GM23338 (cell line): ENCODE data around the gene FAM89B.

ENCODE experiments used
- CREB1 ChIP-seq: fragments of 250-450 bp; sonication (Bioruptor Pico); IDR thresholded peaks from 2 replicates; pipeline ENCODE4 v1.5.0; 2020; ENCODE audit warnings: low read depth, mild to moderate bottlenecking, moderate library complexity
- EZH2 ChIP-seq: fragments of 200-600 bp; sonication (generic); IDR thresholded peaks from one replicate; pipeline ENCODE4 v1.8.0; 2017; ENCODE audit warnings: antibody characterized with exemption, mild to moderate bottlenecking, low read depth; ENCODE audit not compliant: unreplicated experiment
- JUNB ChIP-seq: IDR thresholded peaks from one replicate; pipeline ENCODE4 v1.6.1; 2016; ENCODE audit warnings: antibody characterized with exemption; ENCODE audit not compliant: unreplicated experiment
- TF ChIP-seq, protein P1 (sequence below), 2 experiments: fragments of 200-600 bp in 1 of 2; sonication (generic) in 1 of 2; conservative IDR thresholded peaks; 2 replicates each; pipeline versions ENCODE4 v1.5.1 to v1.6.1; 2016 to 2017; ENCODE audit warnings: antibody characterized with exemption in 2 of 2, low read depth in 2 of 2, mild to moderate bottlenecking in 2 of 2, moderate library complexity in 1 of 2
- TF ChIP-seq, protein P2 (sequence below): IDR thresholded peaks from one replicate; pipeline ENCODE4 v1.6.1; 2018; ENCODE audit warnings: antibody characterized with exemption; ENCODE audit not compliant: unreplicated experiment
- TF ChIP-seq, protein P3 (sequence below): IDR thresholded peaks from 2 replicates; pipeline ENCODE4 v1.6.1; 2016; ENCODE audit warnings: antibody characterized with exemption

DNA sequence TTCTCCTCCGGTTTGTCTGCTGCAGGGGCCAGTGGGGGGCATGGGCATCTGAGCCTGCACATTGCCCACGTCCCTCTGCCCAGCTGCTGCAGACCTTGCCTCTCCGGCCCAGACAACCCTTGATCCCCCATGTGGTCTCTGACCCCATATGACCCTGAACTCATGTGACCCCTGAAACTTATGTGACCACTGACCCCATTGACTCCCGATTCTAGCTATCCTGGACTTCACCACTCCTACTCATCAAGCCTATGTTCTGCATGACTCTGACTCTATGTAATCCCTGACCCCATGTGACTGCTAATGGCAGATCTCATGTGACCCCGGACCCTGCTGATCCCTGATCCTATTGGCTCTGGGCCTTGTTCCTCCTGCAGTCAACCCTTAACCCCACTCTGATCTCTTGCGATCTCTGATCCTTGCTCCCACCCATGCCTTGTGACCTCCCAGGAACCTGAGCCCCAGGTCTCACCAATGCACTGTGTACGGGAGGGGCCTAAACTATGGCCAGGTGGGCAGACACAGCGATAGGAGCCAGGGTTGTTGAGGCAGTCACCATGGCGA, 19.9 kb upstream of the FAM89B start:
- no peak for TF ChIP-seq CREB1 (CRISPR knock-in tag)
- TF ChIP-seq, protein P1, sequence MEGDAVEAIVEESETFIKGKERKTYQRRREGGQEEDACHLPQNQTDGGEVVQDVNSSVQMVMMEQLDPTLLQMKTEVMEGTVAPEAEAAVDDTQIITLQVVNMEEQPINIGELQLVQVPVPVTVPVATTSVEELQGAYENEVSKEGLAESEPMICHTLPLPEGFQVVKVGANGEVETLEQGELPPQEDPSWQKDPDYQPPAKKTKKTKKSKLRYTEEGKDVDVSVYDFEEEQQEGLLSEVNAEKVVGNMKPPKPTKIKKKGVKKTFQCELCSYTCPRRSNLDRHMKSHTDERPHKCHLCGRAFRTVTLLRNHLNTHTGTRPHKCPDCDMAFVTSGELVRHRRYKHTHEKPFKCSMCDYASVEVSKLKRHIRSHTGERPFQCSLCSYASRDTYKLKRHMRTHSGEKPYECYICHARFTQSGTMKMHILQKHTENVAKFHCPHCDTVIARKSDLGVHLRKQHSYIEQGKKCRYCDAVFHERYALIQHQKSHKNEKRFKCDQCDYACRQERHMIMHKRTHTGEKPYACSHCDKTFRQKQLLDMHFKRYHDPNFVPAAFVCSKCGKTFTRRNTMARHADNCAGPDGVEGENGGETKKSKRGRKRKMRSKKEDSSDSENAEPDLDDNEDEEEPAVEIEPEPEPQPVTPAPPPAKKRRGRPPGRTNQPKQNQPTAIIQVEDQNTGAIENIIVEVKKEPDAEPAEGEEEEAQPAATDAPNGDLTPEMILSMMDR (conservative IDR thresholded peaks at IDR 0.05; ENCODE audit: low read depth in 2 of 2) = no peak
- no peak for TF ChIP-seq EZH2
- TF ChIP-seq, protein P2, sequence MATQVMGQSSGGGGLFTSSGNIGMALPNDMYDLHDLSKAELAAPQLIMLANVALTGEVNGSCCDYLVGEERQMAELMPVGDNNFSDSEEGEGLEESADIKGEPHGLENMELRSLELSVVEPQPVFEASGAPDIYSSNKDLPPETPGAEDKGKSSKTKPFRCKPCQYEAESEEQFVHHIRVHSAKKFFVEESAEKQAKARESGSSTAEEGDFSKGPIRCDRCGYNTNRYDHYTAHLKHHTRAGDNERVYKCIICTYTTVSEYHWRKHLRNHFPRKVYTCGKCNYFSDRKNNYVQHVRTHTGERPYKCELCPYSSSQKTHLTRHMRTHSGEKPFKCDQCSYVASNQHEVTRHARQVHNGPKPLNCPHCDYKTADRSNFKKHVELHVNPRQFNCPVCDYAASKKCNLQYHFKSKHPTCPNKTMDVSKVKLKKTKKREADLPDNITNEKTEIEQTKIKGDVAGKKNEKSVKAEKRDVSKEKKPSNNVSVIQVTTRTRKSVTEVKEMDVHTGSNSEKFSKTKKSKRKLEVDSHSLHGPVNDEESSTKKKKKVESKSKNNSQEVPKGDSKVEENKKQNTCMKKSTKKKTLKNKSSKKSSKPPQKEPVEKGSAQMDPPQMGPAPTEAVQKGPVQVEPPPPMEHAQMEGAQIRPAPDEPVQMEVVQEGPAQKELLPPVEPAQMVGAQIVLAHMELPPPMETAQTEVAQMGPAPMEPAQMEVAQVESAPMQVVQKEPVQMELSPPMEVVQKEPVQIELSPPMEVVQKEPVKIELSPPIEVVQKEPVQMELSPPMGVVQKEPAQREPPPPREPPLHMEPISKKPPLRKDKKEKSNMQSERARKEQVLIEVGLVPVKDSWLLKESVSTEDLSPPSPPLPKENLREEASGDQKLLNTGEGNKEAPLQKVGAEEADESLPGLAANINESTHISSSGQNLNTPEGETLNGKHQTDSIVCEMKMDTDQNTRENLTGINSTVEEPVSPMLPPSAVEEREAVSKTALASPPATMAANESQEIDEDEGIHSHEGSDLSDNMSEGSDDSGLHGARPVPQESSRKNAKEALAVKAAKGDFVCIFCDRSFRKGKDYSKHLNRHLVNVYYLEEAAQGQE = no peak
- TF ChIP-seq, protein P3, sequence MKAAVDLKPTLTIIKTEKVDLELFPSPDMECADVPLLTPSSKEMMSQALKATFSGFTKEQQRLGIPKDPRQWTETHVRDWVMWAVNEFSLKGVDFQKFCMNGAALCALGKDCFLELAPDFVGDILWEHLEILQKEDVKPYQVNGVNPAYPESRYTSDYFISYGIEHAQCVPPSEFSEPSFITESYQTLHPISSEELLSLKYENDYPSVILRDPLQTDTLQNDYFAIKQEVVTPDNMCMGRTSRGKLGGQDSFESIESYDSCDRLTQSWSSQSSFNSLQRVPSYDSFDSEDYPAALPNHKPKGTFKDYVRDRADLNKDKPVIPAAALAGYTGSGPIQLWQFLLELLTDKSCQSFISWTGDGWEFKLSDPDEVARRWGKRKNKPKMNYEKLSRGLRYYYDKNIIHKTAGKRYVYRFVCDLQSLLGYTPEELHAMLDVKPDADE = no peak
- TF ChIP-seq JUNB = no peak
